ENCODE measurements around the gene ITGAL. TPM values are rescaled to one million over a fixed set of nuclear protein-coding genes. Genes with fewer than 3 reads are reported as not detected.
"Not testable (repeated sequence)": the region's sequence is repeated elsewhere in the genome, so short reads cannot be mapped to it uniquely, and the experiment has no call there.

Gene ITGAL
- total RNA-seq, 1 donor from 2014 or later: not detected

DNA sequence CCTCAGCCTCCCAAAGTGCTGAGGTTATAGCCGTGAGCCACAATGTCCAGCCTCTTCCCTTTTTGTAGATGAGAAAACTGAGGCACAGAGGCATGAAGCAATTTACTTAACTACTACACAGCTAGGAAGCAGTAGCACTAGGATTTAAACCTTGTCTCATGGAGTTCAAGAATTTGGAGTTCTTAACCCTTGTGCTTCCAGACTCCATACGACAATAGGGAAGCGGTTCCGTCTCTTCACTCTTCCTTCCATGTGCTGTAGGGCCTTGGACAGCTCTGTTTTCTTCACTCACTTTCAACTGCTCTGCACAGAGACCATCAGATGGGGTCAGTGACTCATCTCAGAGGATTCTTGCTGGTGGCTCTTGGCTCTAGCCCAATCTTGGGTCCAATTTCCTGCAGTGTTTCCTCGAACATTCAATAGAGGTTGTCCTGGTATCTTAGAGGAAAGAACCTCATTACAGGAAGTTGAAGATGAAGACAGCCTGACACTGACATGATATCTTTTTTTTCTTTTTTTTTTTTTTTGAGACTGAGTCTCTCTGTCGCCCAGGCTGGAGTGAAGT, 19.3 kb downstream of the ITGAL start:
- DNase-seq (ENCODE audit: low read depth): peak; percentile 82

DNA sequence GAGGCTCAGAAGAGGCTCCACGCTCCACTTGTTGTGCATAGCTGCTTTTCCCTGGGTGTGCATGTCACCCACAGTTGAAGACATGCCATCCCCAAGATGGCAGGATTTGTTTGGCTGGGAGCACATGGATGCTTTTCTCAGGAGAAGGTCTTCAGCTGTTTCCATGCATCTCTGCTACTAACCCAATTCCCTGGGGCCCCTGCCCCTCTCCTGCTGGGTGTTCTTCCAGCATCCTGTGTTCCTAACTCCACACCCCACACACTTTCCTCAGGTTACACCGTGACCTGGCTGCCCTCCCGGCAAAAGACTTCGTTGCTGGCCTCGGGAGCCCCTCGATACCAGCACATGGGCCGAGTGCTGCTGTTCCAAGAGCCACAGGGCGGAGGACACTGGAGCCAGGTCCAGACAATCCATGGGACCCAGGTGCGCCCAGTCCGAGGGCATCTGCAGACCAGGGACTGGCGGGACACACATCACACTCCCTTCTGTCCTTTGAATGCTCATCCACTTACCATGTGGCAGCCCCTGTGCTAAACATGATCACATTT, 21.5 kb downstream of the ITGAL start:
- DNase-seq (ENCODE audit: low read depth): no peak

DNA sequence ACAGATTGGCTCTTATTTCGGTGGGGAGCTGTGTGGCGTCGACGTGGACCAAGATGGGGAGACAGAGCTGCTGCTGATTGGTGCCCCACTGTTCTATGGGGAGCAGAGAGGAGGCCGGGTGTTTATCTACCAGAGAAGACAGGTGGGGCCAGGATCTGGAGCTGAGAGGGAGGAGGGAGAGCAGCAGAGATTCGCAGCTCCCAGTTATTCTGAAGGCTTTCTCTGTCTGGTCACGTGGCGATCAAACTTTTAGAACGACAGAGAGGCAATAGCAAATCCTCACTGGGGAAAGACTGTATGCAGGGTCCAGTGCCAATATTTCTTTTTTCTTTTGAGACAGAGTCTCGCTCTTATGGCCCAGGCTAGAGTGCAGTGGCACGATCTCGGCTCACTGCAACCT, 22.2 kb downstream of the ITGAL start:
- no peak for DNase-seq (ENCODE audit: low read depth)

DNA sequence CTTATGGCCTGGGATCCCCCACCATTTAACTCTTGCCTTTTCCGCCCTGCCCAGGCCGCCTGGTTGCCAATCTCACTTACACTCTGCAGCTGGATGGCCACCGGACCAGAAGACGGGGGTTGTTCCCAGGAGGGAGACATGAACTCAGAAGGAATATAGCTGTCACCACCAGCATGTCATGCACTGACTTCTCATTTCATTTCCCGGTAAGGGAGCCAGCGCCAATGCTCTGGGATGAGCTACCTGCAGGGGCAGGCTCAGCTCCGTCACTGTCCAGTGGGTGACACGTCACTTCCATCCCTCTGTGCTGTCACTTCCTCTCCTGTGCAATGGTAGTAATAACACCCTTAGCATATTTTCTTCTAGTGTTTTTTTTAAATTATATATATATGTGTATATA, 26.7 kb downstream of the ITGAL start:
- no peak for DNase-seq (ENCODE audit: low read depth)

DNA sequence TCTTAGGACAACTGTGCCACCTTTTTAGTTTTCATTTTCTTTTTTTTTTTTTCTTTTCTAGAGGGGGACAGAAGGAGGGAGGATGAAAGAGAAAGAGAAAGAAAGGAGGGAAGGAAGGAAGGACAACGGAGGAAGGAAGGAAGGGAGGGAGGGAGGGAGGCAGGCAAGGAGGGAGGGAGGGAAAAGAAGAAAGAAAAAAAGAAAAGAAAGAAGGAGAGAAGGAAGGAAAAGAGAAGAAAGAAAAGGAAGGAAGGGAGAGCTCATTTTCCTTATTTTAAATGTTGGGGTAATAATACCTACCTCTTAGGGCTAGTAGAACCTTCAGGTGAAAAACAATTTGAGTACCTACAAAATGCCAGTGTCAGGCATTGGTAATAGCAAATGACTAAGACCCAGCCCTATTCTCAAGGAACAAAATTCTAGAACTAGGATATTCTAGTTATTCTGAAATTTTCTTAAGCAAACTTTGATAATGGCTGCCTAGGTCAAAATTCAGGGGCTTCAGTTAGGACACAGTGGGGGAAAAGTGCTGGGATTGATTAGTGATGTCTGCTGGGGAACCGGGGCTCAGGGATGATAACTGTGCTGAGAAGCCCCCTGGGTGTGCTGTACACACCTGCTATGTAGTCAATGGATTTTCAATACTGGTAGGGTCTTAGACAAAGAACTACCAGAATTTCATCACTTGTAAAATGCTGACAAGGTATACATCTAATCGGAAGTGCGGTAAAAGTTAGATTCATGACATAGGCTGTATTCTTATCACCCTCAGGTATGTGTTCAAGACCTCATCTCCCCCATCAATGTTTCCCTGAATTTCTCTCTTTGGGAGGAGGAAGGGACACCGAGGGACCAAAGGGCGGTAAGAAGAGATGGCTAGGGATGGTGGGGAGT, 31.1 kb downstream of the ITGAL start:
- no peak for DNase-seq (ENCODE audit: low read depth)

DNA sequence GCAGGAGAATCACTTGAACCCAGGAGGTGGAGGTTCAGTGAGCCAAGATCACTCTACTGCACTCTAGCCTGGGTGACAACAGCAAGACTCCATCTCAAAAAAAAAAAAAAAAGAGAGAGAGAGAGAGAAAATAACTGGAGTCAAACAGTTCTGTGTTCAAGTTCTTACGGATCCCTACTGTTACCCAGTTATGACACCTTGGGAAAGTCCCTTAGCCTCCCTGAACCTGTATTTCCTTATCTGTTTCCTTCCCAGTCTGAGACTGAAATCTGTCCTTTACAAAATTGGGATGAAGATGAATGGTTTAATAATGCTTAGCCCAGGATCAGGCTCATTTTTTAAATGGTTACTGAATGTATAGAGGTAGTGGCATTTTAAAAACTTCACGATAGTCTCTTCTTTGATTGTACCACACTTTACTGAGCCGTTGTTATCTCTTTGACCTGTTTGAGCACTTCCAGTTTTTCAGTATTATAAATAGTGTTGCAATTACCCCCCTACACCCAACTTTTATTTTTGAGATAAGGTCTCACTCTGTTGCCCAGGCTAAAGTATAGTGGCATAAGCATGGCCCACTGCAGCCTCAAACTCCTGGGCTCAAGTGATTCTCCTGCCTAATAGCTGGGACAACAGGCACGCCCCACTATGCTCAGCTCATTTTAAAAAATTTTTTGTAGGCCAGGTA, 36.7 kb downstream of the ITGAL start:
- DNase-seq (ENCODE audit: low read depth): no peak

DNA sequence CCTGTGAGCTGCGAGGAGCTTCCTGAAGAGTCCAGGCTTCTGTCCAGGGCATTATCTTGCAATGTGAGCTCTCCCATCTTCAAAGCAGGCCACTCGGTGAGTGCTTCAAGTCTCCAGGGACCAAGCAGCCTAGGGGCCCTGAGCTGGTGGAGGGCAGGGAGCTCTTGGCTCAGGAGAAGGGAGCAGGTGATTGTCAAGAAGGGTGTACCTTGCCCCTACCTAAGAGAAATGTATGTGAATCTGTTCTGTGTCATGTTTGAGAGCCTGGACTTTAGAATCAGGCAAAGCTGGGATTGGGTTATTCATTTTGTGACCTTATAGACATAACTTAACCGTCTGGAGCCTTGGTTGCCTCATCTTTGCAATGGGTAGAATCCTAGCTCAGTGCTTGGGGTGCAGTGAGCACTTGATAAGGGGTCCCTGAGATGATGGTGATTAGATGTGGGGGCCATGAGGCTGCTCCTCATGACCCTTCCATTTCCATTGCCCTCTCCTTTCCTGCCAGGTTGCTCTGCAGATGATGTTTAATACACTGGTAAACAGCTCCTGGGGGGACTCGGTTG, 37.9 kb downstream of the ITGAL start:
- no peak for DNase-seq (ENCODE audit: low read depth)

DNA sequence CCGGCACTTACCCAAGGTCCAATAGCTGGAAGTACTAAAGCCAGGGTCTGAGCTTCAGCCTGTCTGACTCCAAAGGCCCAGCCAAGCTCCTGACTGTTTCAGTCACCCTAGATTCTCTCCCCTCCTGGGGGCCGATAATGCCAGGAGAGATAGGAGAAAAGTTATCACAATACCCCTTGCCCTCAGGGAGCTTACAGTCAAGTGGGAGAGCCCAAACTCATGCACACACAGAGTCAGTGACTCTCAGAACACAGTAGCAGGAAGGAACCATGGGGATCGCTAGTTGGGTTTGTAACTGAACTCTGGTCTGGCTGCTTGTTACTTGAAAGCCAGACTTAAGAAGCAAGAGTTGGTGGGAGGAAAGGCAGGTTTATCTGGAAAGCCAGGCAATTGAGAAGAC, 39.0 kb downstream of the ITGAL start:
- DNase-seq (ENCODE audit: low read depth): no peak

DNA sequence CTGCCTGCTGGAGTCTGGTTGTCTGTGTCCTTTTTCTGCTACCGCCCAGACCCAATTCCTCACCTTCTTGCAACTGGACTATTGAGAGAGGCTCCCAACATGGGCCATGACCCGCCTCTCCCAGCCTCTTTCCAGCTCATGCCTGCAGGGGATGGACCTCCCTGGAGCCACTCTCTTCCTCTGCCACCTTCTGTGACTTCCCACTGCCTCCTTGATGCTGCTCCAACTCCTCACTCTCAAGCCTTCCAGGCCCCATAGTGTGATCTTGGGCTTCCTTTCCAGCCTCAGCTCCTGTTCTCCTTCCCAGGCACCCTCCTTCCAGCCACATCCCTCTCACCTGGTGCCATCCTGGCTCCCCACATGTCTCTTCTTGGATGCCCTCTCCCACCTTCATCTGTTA, 42.7 kb downstream of the ITGAL start:
- DNase-seq (ENCODE audit: low read depth): no peak

DNA sequence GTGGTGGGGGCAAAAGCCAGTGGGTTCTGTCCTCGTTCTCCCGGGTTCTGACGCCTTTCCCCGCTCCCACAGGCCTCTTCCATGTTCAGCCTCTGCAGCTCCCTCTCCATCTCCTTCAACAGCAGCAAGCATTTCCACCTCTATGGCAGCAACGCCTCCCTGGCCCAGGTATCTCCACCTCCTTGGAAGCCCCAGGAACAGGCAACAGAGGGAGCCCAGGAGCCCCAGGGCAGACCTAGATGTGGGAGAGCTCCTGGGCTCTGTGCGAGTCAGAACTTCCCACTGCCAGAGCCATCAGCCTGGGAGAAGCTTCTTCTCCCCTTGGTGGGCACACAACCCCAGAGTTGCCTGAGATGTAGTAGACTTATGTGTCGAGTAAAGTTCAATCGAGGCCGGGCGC, 46.0 kb downstream of the ITGAL start:
- no peak for DNase-seq (ENCODE audit: low read depth)

DNA sequence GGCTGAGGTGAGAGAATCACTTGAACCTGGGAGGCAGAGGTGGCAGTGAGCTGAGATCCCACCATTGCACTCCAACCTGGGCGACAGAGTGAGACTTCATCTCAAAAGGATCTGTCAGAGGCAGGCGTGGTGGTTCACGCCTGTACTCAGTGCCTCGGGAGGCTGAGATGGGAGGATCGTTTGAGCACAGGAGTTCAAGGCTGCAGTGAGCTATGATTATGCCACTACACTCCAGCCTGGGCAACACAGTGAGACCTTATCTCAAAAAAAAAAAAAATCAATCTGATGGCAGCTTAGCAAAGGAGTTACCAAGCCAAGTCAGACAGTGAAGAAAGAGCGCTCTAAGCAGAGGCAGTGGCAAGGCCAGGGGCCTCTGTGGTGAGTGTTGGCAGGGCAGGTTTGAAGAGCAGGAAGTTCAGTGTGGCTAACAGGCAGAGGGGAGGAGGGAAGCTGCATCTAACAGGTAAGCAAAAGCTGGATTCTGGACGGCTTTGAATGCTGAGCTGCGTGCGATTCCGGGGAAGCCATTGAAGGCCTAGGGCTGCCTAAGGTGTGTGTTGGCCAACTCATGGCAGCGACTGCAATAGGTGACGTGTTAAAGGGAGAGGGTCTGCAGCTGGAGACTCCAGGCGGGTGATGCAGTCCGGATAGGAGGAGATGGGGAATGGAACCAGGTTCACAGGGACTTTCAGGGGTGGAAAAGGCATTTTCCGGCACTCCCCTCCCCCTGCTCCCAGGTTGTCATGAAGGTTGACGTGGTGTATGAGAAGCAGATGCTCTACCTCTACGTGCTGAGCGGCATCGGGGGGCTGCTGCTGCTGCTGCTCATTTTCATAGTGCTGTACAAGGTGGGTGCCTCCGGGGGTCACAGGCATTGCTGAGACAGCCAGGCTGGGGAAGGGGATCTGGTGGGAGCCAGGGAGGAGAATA, 46.8 kb downstream of the ITGAL start:
- DNase-seq (ENCODE audit: low read depth): no peak

DNA sequence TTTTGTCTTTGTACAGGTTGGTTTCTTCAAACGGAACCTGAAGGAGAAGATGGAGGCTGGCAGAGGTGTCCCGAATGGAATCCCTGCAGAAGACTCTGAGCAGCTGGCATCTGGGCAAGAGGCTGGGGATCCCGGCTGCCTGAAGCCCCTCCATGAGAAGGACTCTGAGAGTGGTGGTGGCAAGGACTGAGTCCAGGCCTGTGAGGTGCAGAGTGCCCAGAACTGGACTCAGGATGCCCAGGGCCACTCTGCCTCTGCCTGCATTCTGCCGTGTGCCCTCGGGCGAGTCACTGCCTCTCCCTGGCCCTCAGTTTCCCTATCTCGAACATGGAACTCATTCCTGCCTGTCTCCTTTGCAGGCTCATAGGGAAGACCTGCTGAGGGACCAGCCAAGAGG, 48.9 kb downstream of the ITGAL start:
- no peak for DNase-seq (ENCODE audit: low read depth)

DNA sequence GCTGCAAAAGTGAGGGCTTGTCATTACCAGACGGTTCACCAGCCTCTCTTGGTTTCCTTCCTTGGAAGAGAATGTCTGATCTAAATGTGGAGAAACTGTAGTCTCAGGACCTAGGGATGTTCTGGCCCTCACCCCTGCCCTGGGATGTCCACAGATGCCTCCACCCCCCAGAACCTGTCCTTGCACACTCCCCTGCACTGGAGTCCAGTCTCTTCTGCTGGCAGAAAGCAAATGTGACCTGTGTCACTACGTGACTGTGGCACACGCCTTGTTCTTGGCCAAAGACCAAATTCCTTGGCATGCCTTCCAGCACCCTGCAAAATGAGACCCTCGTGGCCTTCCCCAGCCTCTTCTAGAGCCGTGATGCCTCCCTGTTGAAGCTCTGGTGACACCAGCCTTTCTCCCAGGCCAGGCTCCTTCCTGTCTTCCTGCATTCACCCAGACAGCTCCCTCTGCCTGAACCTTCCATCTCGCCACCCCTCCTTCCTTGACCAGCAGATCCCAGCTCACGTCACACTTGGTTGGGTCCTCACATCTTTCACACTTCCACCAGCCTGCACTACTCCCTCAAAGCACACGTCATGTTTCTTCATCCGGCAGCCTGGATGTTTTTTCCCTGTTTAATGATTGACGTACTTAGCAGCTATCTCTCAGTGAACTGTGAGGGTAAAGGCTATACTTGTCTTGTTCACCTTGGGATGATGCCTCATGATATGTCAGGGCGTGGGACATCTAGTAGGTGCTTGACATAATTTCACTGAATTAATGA, 49.5 kb downstream of the ITGAL start:
- peak; percentile 90 for DNase-seq (ENCODE audit: low read depth)

DNA sequence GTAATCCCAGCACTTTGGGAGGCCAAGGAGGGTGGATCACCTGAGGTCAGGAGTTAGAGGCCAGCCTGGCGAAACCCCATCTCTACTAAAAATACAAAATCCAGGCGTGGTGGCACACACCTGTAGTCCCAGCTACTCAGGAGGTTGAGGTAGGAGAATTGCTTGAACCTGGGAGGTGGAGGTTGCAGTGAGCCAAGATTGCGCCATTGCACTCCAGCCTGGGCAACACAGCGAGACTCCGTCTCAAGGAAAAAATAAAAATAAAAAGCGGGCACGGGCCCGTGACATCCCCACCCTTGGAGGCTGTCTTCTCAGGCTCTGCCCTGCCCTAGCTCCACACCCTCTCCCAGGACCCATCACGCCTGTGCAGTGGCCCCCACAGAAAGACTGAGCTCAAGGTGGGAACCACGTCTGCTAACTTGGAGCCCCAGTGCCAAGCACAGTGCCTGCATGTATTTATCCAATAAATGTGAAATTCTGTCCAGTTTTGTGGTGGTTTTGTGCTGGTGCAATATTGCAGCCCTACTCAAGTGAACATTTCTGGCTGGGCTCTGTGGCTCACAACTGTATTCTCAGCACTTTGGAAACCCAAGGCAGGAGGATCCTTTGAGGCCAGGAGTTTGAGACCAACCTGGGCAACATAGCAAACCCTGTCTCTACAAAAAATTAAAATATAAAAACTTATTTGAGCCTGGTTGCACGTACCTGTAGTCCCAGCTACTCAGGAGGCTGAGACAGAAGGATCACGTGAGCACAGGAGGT, 50.3 kb downstream of the ITGAL start:
- DNase-seq (ENCODE audit: low read depth): not testable (repeated sequence)

DNA sequence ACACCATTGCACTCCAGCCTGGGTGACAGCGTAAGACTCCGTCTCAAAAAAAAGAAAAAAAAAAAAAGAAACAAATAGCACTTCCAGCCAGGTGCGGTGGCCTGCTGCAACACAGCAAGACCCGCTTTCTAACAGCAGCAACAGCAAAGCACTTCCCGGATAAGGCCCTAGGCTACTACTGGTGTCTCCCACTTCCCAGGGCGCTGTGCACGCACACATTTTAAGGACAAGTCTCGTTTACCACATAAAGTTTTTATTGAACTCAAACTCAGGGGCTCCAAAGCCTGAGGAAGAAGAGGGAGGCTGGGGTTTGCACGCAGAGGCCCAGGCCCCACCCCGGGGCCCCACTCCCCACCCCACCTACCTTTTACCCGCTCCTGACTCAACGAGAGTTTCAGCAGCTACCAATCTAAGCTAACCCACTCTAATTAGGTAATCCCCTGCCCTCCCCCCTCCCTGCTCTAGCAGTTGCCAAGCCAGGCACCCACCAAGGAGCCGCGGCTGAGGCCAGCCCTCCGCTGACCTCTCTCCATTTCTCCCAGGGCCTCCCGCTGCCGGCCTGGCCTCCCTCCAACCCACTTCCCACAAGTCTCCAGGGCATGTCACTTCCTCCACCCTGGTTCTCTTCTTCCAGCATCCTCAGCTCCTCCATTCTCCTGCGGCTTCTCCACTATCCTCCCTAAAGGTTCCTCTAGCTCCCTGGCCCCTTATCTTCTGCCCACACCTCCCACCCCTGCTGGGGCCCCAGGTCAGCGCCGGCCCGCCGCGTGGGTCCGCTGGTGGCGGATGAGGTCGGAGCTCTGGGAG, 51.4 kb downstream of the ITGAL start:
- no peak for DNase-seq (ENCODE audit: low read depth)

DNA sequence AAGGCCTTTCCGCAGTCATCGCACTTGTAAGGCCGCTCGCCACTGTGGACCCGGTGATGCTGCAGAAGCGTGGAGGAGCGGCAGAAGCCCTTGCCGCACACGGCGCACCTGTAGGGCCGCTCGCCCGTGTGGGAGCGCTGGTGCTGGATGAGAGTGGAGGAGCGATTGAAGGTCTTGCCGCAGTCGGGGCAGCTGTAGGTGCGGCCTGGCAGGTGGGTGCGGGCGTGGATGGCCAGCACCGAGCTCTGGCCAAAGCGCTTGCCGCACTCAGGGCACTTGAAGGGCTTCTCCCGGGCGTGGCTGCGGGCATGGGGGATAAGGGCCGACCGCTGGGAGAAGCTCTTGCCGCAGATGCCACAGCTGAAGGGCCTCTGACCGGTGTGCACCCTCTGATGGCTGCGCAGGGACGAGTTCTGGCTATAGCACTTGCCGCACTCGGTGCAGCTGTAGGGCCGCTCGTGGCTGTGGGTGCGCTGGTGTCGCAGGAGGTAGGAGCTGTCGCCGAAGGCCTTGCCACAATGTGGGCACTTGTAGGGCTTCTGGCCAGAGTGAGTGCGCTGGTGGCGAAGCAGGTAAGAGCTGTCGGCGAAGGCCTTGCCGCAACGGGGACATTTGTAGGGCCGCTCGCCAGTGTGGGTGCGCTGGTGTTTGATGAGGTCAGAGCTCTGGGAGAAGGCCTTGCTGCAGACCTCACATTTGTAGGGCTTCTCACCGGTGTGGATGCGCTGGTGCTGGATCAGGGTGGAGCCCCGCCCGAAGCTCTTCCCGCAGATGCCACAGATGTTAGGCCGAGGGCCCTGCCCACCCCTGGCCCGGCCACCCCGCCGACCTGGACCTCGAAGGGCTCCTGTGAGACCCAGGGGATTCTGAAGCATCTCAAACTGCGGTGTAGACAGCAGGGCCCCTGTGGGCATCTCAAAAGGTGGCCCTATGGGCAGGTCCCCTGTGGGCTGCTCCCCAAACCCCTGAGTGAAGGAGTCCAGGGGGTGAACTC, 52.3 kb downstream of the ITGAL start:
- no peak for DNase-seq (ENCODE audit: low read depth)

DNA sequence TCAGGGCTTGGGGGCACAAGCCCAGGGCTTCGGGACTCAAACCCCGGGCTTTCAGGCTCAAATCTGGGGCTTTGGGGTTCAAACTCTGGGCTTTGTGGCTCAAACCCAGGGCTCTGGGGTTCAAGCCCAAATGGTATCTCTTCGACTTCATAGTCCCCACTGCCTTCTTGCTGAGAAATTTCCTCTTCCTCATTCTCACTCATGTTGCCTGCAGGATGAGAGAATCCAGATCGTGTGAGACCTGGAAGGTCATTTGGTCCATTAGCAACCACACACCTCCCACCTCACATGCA, 53.2 kb downstream of the ITGAL start:
- DNase-seq (ENCODE audit: low read depth): peak; percentile 20

Data from renal cortical epithelial cell (primary cell).